Kidney (tissue), 14 donors: ENCODE data around the gene CAMK2A. TPM values are rescaled to one million over a fixed set of nuclear protein-coding genes. Genes with fewer than 3 reads are reported as not detected.

ENCODE experiments used
- DNase-seq, 5 donors: peaks; one replicate each; pipeline ENCODE4 v3.0.0-alpha.2; 2013 to 2020
- FAIRE-seq: peaks from 2 replicates; lab custom pipeline; 2012; peaks lifted over from hg19 to GRCh38; lab: Jason Lieb, UNC
- H3K27ac ChIP-seq, 2 donors: one replicate each; pipeline ENCODE4 v1.7.0; 2013; ENCODE audit warnings: low read depth in 2 of 2, low read length in 2 of 2, inconsistent platforms in 1 of 2
- H3K27me3 ChIP-seq: one replicate; pipeline ENCODE4 v1.7.1; 2013; ENCODE audit warnings: low read length, inconsistent platforms; ENCODE audit not compliant: control insufficient read depth, insufficient read depth
- H3K36me3 ChIP-seq, 3 donors: one replicate each; pipeline versions ENCODE4 v1.7.0 to v1.7.1; 2013; ENCODE audit warnings: low read length in 3 of 3, control low read depth in 1 of 3, inconsistent platforms in 1 of 3; ENCODE audit not compliant: insufficient read depth in 3 of 3, control insufficient read depth in 2 of 3
- H3K4me1 ChIP-seq, 3 donors: one replicate each; pipeline versions ENCODE4 v1.7.0 to v1.7.1; 2013; ENCODE audit warnings: low read length in 3 of 3, inconsistent platforms in 1 of 3, low read depth in 1 of 3; ENCODE audit not compliant: control insufficient read depth in 2 of 3, insufficient read depth in 2 of 3
- H3K4me3 ChIP-seq, 3 donors: one replicate each; pipeline versions ENCODE4 v1.7.0 to v1.8.1; 2013; ENCODE audit warnings: low read length in 3 of 3, control low read depth in 1 of 3, inconsistent platforms in 1 of 3
- H3K9ac ChIP-seq, 3 donors: one replicate each; pipeline versions ENCODE4 v1.7.0 to v1.7.1; 2013; ENCODE audit warnings: low read length in 3 of 3, control low read depth in 1 of 3, inconsistent platforms in 1 of 3
- H3K9me3 ChIP-seq, 3 donors: one replicate each; pipeline versions ENCODE4 v1.7.0 to v1.7.1; 2013; ENCODE audit warnings: low read length in 3 of 3, control low read depth in 1 of 3, inconsistent platforms in 1 of 3; ENCODE audit not compliant: control insufficient read depth in 2 of 3, insufficient read depth in 1 of 3
- CTCF ChIP-seq: IDR thresholded peaks from 3 replicates; pipeline ENCODE4 v1.5.1; 2012; ENCODE audit warnings: mild to moderate bottlenecking, moderate library complexity, borderline replicate concordance; ENCODE audit not compliant: insufficient read depth; ENCODE audit errors: extremely low read depth
- intact Hi-C: fragments of 100-400 bp; cut with DNase I; formaldehyde crosslinking; loops from one replicate; pipeline ENCODE4 v1.11.1; 2022
- polyA plus RNA-seq: library from polyadenylated mRNA; stranded (reverse); fragments of 350-450 nt; fragmentation: Illumina TruSeq; extraction: RNeasy Lipid Tissue Mini Kit (QIAGEN cat#74804); gene quantifications from one replicate; pipeline ENCODE4 v1.2.3, GENCODE V29; 2014; ENCODE audit warnings: low read depth, low replicate concordance; ENCODE audit not compliant: insufficient read depth
- total RNA-seq: library from RNA; stranded (reverse); fragmentation: NEBNext Ultra II Directional; extraction: Animal tissue kit (Norgen Biotek cat#: 25700); gene quantifications from one replicate; pipeline ENCODE4 v1.2.1, GENCODE V29; 2021
- donor health status: control.
- donor health status: control.
- donor health status: control.
- donor health status: control.
- donor health status: control.
- donor health status: DM: yes; HTN: yes; CAD: no.
- donor health status: Normal renal cell carcinoma (clear cell type).

Gene CAMK2A
- total and polyA plus RNA-seq, 2 donors from 2014 or later, result 0.28 to 0.90 TPM

- DNase-seq (peak in 1 of 5 donors; percentile 47), FAIRE-seq (no peak)
- Histone ChIP-seq H3K27me3 (no peaks in the 10 kb centered on the region), H3K4me3 (no peak overlapping the region), H3K9ac (no peak overlapping the region), H3K4me1 (peaks cover 0 to 3% (median 0%) of the 10 kb centered on the region in 3 donors), H3K36me3 (no peaks in the 10 kb centered on the region), H3K27ac (no peak overlapping the region), H3K9me3 (no peaks in the 10 kb centered on the region)
- no peak for TF ChIP-seq CTCF
- intact Hi-C loops, result no loop called here
Observed at GRCh38 chr5:150230842-150231241, 58.7 kb downstream of the CAMK2A start.

DNA sequence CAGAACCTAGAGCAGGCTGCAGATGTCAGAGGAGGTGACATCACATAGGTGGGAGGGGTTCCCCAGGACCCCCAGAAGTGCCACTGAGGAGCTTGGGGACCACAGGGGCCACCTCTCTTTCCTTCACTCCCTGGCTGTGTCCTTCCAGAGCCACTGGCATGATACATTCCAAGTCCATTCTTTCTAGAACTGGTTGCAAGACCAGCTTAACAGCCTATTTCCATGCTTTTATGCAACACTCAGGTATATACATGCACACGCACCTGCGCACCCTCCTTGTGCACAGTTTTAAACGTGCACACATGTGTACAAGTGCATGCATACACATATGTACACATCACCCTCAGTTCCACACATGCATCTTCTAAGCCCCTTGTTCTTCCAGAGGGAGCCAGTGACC, 60.0 kb downstream of the CAMK2A start:
- intact Hi-C loops, result no loop called here
- no peak for FAIRE-seq
- Histone ChIP-seq H3K36me3 (no peaks in the 10 kb centered on the region), H3K4me1 (peaks cover 0 to 3% (median 0%) of the 10 kb centered on the region in 3 donors), H3K27ac (no peak overlapping the region), H3K9ac (no peak overlapping the region), H3K9me3 (no peaks in the 10 kb centered on the region), H3K27me3 (no peaks in the 10 kb centered on the region), H3K4me3 (no peak overlapping the region)
- no peak for DNase-seq
- no peak for TF ChIP-seq CTCF

DNA sequence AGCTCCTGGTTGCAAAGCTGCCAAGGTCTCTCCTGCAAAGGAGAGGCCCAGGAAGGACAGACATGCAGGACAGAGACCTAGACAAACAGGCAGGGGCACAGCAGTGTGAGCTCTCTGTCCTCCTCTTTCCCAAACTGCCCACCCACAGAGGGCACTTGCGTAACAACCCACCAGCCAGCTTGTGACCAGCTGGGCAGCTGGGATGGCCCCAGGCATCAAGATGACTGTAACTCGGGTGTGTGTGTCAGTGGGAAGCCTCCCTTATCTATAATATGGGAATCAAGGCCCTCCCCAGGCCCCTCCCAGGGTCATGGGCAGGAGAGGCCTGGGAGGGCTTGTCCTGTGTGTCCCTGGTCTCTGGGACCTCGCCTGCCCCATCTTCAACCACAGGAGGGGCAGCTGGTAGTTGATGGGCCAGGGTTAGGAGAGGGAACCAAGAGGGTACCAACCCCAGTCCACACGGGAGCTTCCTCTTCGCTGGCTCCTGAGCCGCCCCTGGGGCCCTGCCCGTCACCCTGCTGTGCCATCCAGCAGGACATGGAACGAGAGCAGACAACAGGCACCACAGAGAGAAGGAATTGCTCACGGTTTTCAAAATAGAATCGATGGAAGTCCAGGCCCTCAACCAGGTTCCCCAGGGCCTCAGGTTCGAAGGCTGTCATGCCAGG, 61.8 kb downstream of the CAMK2A start:
- FAIRE-seq (no peak), DNase-seq (no peak)
- H3K4me3 ChIP-seq, result no peak overlapping the region
- H3K9ac ChIP-seq, result no peak overlapping the region
- no peaks in the 10 kb centered on the region for H3K4me1 ChIP-seq
- TF ChIP-seq CTCF, result no peak
- intact Hi-C loops, result no loop called here
- no peaks in the 10 kb centered on the region for H3K9me3 ChIP-seq
- H3K36me3 ChIP-seq, result no peaks in the 10 kb centered on the region
- H3K27ac ChIP-seq, result no peak overlapping the region
- H3K27me3 ChIP-seq, result no peaks in the 10 kb centered on the region
